PC-3 (cell line): ENCODE data around the gene OR2AT4. TPM values are rescaled to one million over a fixed set of nuclear protein-coding genes. Genes with fewer than 3 reads are reported as not detected.

Source experiments
- ATAC-seq: fragments of 200-7000 bp; cut with Tn5 transposase; 2 replicates; pipeline ENCODE4 v1.9.1; 2020; ENCODE audit warnings: mild to moderate bottlenecking, moderate library complexity
- BruUV-seq: library from RNA; stranded (reverse); fragments of 400-500 nt; replicated peaks from 2 replicates; lab custom pipeline; 2021; lab: Mats Ljungman, UMichigan
- CTCF ChIA-PET: fragments of 300-600 bp; sonication (Branson Sonifier 250); formaldehyde crosslinking; loops from one replicate; lab custom pipeline; 2022; ENCODE audit warnings: antibody characterized with exemption; lab: Charles Lee
- POLR2A ChIA-PET: fragments of 300-600 bp; sonication (Branson Sonifier 250); formaldehyde crosslinking; loops from one replicate; lab custom pipeline; 2022; ENCODE audit warnings: antibody characterized with exemption; ENCODE audit not compliant: unreplicated experiment; lab: Charles Lee
- DNase-seq: peaks from one replicate; pipeline ENCODE4 v3.0.0-alpha.2; 2015
- H2AFZ ChIP-seq: fragments of 300-600 bp; sonication (generic); 2 replicates; pipeline ENCODE4 v1.6.0; 2016; ENCODE audit warnings: antibody characterized with exemption, low read length
- H3F3A ChIP-seq: fragments of 300-600 bp; sonication (generic); one replicate; pipeline ENCODE4 v1.6.0; 2017; ENCODE audit warnings: antibody characterized with exemption, low read length, control low read depth, mild to moderate bottlenecking; ENCODE audit not compliant: unreplicated experiment
- H3K27ac ChIP-seq: fragments of 300-600 bp; sonication (generic); 2 replicates; pipeline ENCODE4 v1.5.1; 2016; ENCODE audit warnings: mild to moderate bottlenecking, low read length
- H3K27me3 ChIP-seq: fragments of 300-600 bp; sonication (generic); 2 replicates; pipeline ENCODE4 v1.6.1; 2016; ENCODE audit warnings: low read length, mixed read lengths
- H3K36me3 ChIP-seq: fragments of 300-600 bp; sonication (generic); 2 replicates; pipeline ENCODE4 v1.6.1; 2016; ENCODE audit warnings: low read depth, mixed run types, low read length, mixed read lengths
- H3K4me1 ChIP-seq: fragments of 300-600 bp; sonication (generic); 2 replicates; pipeline ENCODE4 v1.5.1; 2016; ENCODE audit warnings: low read length; ENCODE audit not compliant: insufficient read depth
- H3K4me2 ChIP-seq: fragments of 300-600 bp; sonication (generic); 2 replicates; pipeline ENCODE4 v1.6.0; 2016; ENCODE audit warnings: low read length
- H3K4me3 ChIP-seq: fragments of 300-600 bp; sonication (generic); 2 replicates; pipeline ENCODE4 v1.5.1; 2016; ENCODE audit warnings: mild to moderate bottlenecking, low read length, mixed read lengths
- H3K79me2 ChIP-seq: fragments of 300-600 bp; sonication (generic); 2 replicates; pipeline ENCODE4 v1.6.1; 2017; ENCODE audit warnings: low read length, mixed read lengths
- H3K9ac ChIP-seq: fragments of 300-600 bp; sonication (generic); 2 replicates; pipeline ENCODE4 v1.6.0; 2016; ENCODE audit warnings: mild to moderate bottlenecking, low read length
- H3K9me2 ChIP-seq: fragments of 300-600 bp; sonication (generic); replicated peaks from 2 replicates; pipeline ENCODE4 v1.6.1; 2016; ENCODE audit warnings: mixed run types, low read length, mixed read lengths
- H3K9me3 ChIP-seq: fragments of 300-600 bp; sonication (generic); 2 replicates; pipeline ENCODE4 v1.6.1; 2016; ENCODE audit warnings: low read length, mixed read lengths
- H4K20me1 ChIP-seq: fragments of 300-600 bp; sonication (generic); 2 replicates; pipeline ENCODE4 v1.6.1; 2016; ENCODE audit warnings: low read length, mixed read lengths
- CTCF ChIP-seq: fragments of 300-600 bp; sonication (generic); conservative IDR thresholded peaks from 2 replicates; pipeline ENCODE4 v1.5.1; 2017; ENCODE audit warnings: antibody characterized with exemption, low read depth, mild to moderate bottlenecking, low read length
- EZH2 ChIP-seq: fragments of 300-600 bp; sonication (generic); IDR thresholded peaks from one replicate; pipeline ENCODE4 v1.6.1; 2017; ENCODE audit warnings: antibody characterized with exemption, mild to moderate bottlenecking, low read length; ENCODE audit not compliant: unreplicated experiment
- EZH2phosphoT487 ChIP-seq: fragments of 300-600 bp; sonication (generic); IDR thresholded peaks from 2 replicates; pipeline ENCODE4 v1.6.1; 2018; ENCODE audit warnings: mild to moderate bottlenecking, antibody characterized with exemption, low read length, borderline replicate concordance
- intact Hi-C: fragments of 100-400 bp; cut with micrococcal nuclease; formaldehyde crosslinking; loops from 2 replicates; pipeline ENCODE4 v1.9.0; 2023
- total RNA-seq: library from RNA; depleted of rRNA; stranded (reverse); fragments of >200 nt; gene quantifications from 2 replicates; pipeline ENCODE4 v1.2.3, GENCODE V29; 2014

Gene OR2AT4
- total RNA-seq, 1 experiment from 2014 or later = not detected

GRCh38 chr11:75126564-75126963 is 29.9 kb upstream of the OR2AT4 start:
- H3K36me3 ChIP-seq = no peaks in the 10 kb centered on the region
- no peak overlapping the region for H3K4me3 ChIP-seq
- intact Hi-C loops = no loop called here
- no peak for TF ChIP-seq EZH2phosphoT487
- TF ChIP-seq CTCF = no peak
- TF ChIP-seq EZH2 = no peak
- no peaks in the 10 kb centered on the region for H3K79me2 ChIP-seq
- no peaks in the 10 kb centered on the region for H3K9me3 ChIP-seq
- ChIA-PET POLR2A (no interaction called here), CTCF (no interaction called here)
- no peak overlapping the region for H2AFZ ChIP-seq
- H3K4me1 ChIP-seq = no peaks in the 10 kb centered on the region
- H3K9me2 ChIP-seq = no peaks in the 10 kb centered on the region
- no peaks in the 10 kb centered on the region for H4K20me1 ChIP-seq
- DNase-seq (no peak), ATAC-seq (no peak)
- no peak overlapping the region for H3K9ac ChIP-seq
- no peak overlapping the region for H3K27ac ChIP-seq
- H3K4me2 ChIP-seq = no peak overlapping the region
- no peaks in the 10 kb centered on the region for H3F3A ChIP-seq
- peaks cover 22% of the 10 kb centered on the region for H3K27me3 ChIP-seq
- no TSS peak for BruUV-seq

GRCh38 chr11:75118577-75118976 is 21.9 kb upstream of the OR2AT4 start:
- H4K20me1 ChIP-seq = no peaks in the 10 kb centered on the region
- CTCF ChIA-PET = no interaction called here
- DNase-seq (no peak), ATAC-seq (no peak)
- H3K4me3 ChIP-seq = no peak overlapping the region
- no peak overlapping the region for H3K27ac ChIP-seq
- intact Hi-C loops = no loop called here
- no peaks in the 10 kb centered on the region for H3K4me1 ChIP-seq
- no peak overlapping the region for H2AFZ ChIP-seq
- no peaks in the 10 kb centered on the region for H3F3A ChIP-seq
- H3K9me3 ChIP-seq = peaks cover 8% of the 10 kb centered on the region
- H3K36me3 ChIP-seq = no peaks in the 10 kb centered on the region
- no peaks in the 10 kb centered on the region for H3K9me2 ChIP-seq
- no peak overlapping the region for H3K9ac ChIP-seq
- no peak for TF ChIP-seq EZH2phosphoT487
- no peak for TF ChIP-seq CTCF
- no peak for TF ChIP-seq EZH2
- no peaks in the 10 kb centered on the region for H3K79me2 ChIP-seq
- POLR2A ChIA-PET = no interaction called here
- no TSS peak for BruUV-seq
- H3K27me3 ChIP-seq = peaks cover 8% of the 10 kb centered on the region
- H3K4me2 ChIP-seq = no peak overlapping the region

- Histone ChIP-seq H4K20me1 (no peaks in the 10 kb centered on the region), H3K9ac (no peak overlapping the region), H3K79me2 (no peaks in the 10 kb centered on the region), H3K9me2 (no peaks in the 10 kb centered on the region), H3F3A (no peaks in the 10 kb centered on the region), H3K4me1 (no peaks in the 10 kb centered on the region), H3K27ac (no peak overlapping the region), H3K36me3 (no peaks in the 10 kb centered on the region), H3K9me3 (peaks cover 8% of the 10 kb centered on the region), H3K27me3 (peaks cover 8% of the 10 kb centered on the region), H2AFZ (no peak overlapping the region), H3K4me3 (no peak overlapping the region), H3K4me2 (no peak overlapping the region)
- TF ChIP-seq EZH2 = no peak
- TF ChIP-seq EZH2phosphoT487 = no peak
- TF ChIP-seq CTCF = no peak
- POLR2A ChIA-PET = no interaction called here
- no TSS peak for BruUV-seq
- CTCF ChIA-PET = no interaction called here
- DNase-seq (no peak), ATAC-seq (no peak)
- intact Hi-C loops = no loop called here
These were observed 17.8 kb upstream of the OR2AT4 start for GRCh38 chr11:75114465-75114864.
